Liver (tissue), 3 donors: ENCODE results near the gene ENAH.

ENCODE experiments used
- FOXA1 ChIP-seq: IDR thresholded peaks from 2 replicates; pipeline ENCODE4 v1.6.1; 2016; ENCODE audit warnings: antibody characterized with exemption
- GABPA ChIP-seq, 2 donors: IDR thresholded peaks in 1 of 2; conservative IDR thresholded peaks in 1 of 2; 2 replicates each; pipeline ENCODE4 v1.6.1; 2016; ENCODE audit warnings: antibody characterized with exemption in 2 of 2, mild to moderate bottlenecking in 1 of 2, moderate library complexity in 1 of 2
- HNF4G ChIP-seq: IDR thresholded peaks from 2 replicates; pipeline ENCODE4 v1.6.1; 2016; ENCODE audit warnings: antibody characterized with exemption
- JUND ChIP-seq, 2 donors: IDR thresholded peaks; 2 replicates each; pipeline ENCODE4 v1.6.1; 2016; ENCODE audit warnings: antibody characterized with exemption in 2 of 2
- MAX ChIP-seq: IDR thresholded peaks from 2 replicates; pipeline ENCODE4 v1.6.1; 2016; ENCODE audit warnings: antibody characterized with exemption
- REST ChIP-seq: IDR thresholded peaks from 2 replicates; pipeline ENCODE4 v1.6.1; 2016; ENCODE audit warnings: antibody characterized with exemption, mild to moderate bottlenecking
- RXRA ChIP-seq, 2 donors: IDR thresholded peaks; 2 replicates each; pipeline ENCODE4 v1.6.1; 2017 to 2018; ENCODE audit warnings: antibody characterized with exemption in 2 of 2, mild to moderate bottlenecking in 1 of 2
- SP1 ChIP-seq: IDR thresholded peaks from 2 replicates; pipeline ENCODE4 v1.6.1; 2018; ENCODE audit warnings: antibody characterized with exemption, mild to moderate bottlenecking
- TAF1 ChIP-seq: conservative IDR thresholded peaks from 2 replicates; pipeline ENCODE4 v1.6.1; 2016; ENCODE audit warnings: antibody characterized with exemption, mild to moderate bottlenecking
- YY1 ChIP-seq: IDR thresholded peaks from 2 replicates; pipeline ENCODE4 v1.6.1; 2016; ENCODE audit warnings: antibody characterized with exemption, mild to moderate bottlenecking
- ZBTB33 ChIP-seq: IDR thresholded peaks from 2 replicates; pipeline ENCODE4 v1.6.1; 2016; ENCODE audit warnings: antibody characterized with exemption
- TF ChIP-seq, protein P1 (sequence below): fragments of 150-350 bp; IDR thresholded peaks from 2 replicates; pipeline ENCODE4 v1.5.1; 2017; ENCODE audit warnings: improper control_type of control experiment, low read depth, low read length; ENCODE audit not compliant: missing input control
- TF ChIP-seq, protein P2 (sequence below): IDR thresholded peaks from 2 replicates; pipeline ENCODE4 v1.6.1; 2016; ENCODE audit warnings: antibody characterized with exemption
- donor health status: healthy.
- donor health status: healthy.

GRCh38 chr1:225631021-225631663 lies 21.8 kb downstream of the ENAH start:
- no peak for TF ChIP-seq REST
- TF ChIP-seq, protein P1, sequence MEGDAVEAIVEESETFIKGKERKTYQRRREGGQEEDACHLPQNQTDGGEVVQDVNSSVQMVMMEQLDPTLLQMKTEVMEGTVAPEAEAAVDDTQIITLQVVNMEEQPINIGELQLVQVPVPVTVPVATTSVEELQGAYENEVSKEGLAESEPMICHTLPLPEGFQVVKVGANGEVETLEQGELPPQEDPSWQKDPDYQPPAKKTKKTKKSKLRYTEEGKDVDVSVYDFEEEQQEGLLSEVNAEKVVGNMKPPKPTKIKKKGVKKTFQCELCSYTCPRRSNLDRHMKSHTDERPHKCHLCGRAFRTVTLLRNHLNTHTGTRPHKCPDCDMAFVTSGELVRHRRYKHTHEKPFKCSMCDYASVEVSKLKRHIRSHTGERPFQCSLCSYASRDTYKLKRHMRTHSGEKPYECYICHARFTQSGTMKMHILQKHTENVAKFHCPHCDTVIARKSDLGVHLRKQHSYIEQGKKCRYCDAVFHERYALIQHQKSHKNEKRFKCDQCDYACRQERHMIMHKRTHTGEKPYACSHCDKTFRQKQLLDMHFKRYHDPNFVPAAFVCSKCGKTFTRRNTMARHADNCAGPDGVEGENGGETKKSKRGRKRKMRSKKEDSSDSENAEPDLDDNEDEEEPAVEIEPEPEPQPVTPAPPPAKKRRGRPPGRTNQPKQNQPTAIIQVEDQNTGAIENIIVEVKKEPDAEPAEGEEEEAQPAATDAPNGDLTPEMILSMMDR = no peak
- TF ChIP-seq, protein P2, sequence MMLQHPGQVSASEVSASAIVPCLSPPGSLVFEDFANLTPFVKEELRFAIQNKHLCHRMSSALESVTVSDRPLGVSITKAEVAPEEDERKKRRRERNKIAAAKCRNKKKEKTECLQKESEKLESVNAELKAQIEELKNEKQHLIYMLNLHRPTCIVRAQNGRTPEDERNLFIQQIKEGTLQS = no peak
- no peak for TF ChIP-seq TAF1
- no peak for TF ChIP-seq YY1
- TF ChIP-seq ZBTB33 = no peak
- no peak for TF ChIP-seq HNF4G
- TF ChIP-seq MAX = no peak
- no peak for TF ChIP-seq JUND (IDR thresholded peaks at IDR 0.05)
- no peak for TF ChIP-seq SP1
- no peak for TF ChIP-seq RXRA (IDR thresholded peaks at IDR 0.05)
- no peak for TF ChIP-seq FOXA1
- TF ChIP-seq GABPA (IDR thresholded peaks at IDR 0.05 in 1 of 2, conservative IDR thresholded peaks at IDR 0.05 in 1 of 2) = no peak
